ENCODE results near the gene NR6A1. TPM values are rescaled to one million over a fixed set of nuclear protein-coding genes. Genes with fewer than 3 reads are reported as not detected.

NR6A1 gene
- total RNA-seq, 2 experiments from 2014 or later: 0.74 to 1.1 TPM

- no peak for TF ChIP-seq CTCF (IDR thresholded peaks at IDR 0.05)
- Mint-ChIP-seq H3K36me3 (ENCODE audit: low read depth) (no peaks in the 10 kb centered on the region), H3K4me3 (no peak overlapping the region), H3K9me3 (no peaks in the 10 kb centered on the region), H3K4me1 (ENCODE audit: low read depth) (no peaks in the 10 kb centered on the region), H3K27ac (no peak overlapping the region), H3K27me3 (peaks cover 2% of the 10 kb centered on the region)
- ChIA-PET POLR2A (no interaction called here), CTCF (interaction anchor here (1.3 kb wide), 1 partner anchor 26 kb away, joined by 5 read pairs; no protein-coding TSS in a partner anchor)
- ATAC-seq (no peak), DNase-seq (no peak)
- intact Hi-C loops (cut with micrococcal nuclease): no loop called here
These were observed 259.7 kb downstream of the NR6A1 start for GRCh38 chr9:124511426-124511840.

- no peaks in the 10 kb centered on the region for H3K36me3 Mint-ChIP-seq (ENCODE audit: low read depth)
- ChIA-PET CTCF (interaction anchor here (1.3 kb wide), 1 partner anchor 26 kb away, joined by 5 read pairs; no protein-coding TSS in a partner anchor), POLR2A (interaction anchor here (0.5 kb wide), 1 partner anchor 147 kb away, joined by 4 read pairs; no protein-coding TSS in a partner anchor)
- no peak for TF ChIP-seq CTCF (IDR thresholded peaks at IDR 0.05)
- H3K9me3 Mint-ChIP-seq: no peaks in the 10 kb centered on the region
- no peak for ATAC-seq
- no peaks in the 10 kb centered on the region for H3K4me1 Mint-ChIP-seq (ENCODE audit: low read depth)
- no peak for DNase-seq
- peaks cover 2% of the 10 kb centered on the region for H3K27me3 Mint-ChIP-seq
- H3K27ac Mint-ChIP-seq: no peak overlapping the region
- intact Hi-C loops (cut with micrococcal nuclease): no loop called here
- no peak overlapping the region for H3K4me3 Mint-ChIP-seq
These were observed 260.3 kb downstream of the NR6A1 start for GRCh38 chr9:124510650-124511425.

GRCh38 chr9:124507880-124508423 is 263.2 kb downstream of the NR6A1 start:
- H3K36me3 Mint-ChIP-seq (ENCODE audit: low read depth): no peaks in the 10 kb centered on the region
- no peak for TF ChIP-seq CTCF (IDR thresholded peaks at IDR 0.05)
- H3K4me1 Mint-ChIP-seq (ENCODE audit: low read depth): peaks cover 5% of the 10 kb centered on the region
- intact Hi-C loops (cut with micrococcal nuclease): no loop called here
- H3K4me3 Mint-ChIP-seq: no peak overlapping the region
- DNase-seq (no peak), ATAC-seq (no peak)
- ChIA-PET CTCF (no interaction called here), POLR2A (no interaction called here)
- H3K27me3 Mint-ChIP-seq: peaks cover 16% of the 10 kb centered on the region
- no peak overlapping the region for H3K27ac Mint-ChIP-seq
- no peaks in the 10 kb centered on the region for H3K9me3 Mint-ChIP-seq

GRCh38 chr9:124506931-124507879 is 263.9 kb downstream of the NR6A1 start, which contains the start of gene NR5A1:
Gene NR5A1, minus strand, starts transcription at chr9:124507399. Its CDS starts 4,004 bp downstream, at chr9:124503395.
- intact Hi-C loops (cut with micrococcal nuclease): no loop called here
- H3K27me3 Mint-ChIP-seq: peaks cover 17% of the 10 kb centered on the region
- DNase-seq (no peak), ATAC-seq (no peak)
- H3K27ac Mint-ChIP-seq: no peak within 1 kb of the TSS
- H3K4me1 Mint-ChIP-seq (ENCODE audit: low read depth): peaks cover 5% of the 10 kb centered on the region
- no peaks in the 10 kb centered on the region for H3K9me3 Mint-ChIP-seq
- TF ChIP-seq CTCF (IDR thresholded peaks at IDR 0.05): no peak
- no peaks in the 10 kb centered on the region for H3K36me3 Mint-ChIP-seq (ENCODE audit: low read depth)
- H3K4me3 Mint-ChIP-seq: no peak within 1 kb of the TSS
- ChIA-PET CTCF (no interaction called here), POLR2A (no interaction called here)
